Stimulated activated CD4-positive, alpha-beta T cell treated with anti-CD3 and anti-CD28 coated beads, Interleukin-12 subunit alpha, Interleukin-12 subunit beta, amount 100 ng/mL, for 48 hours (primary cell): ENCODE data around the gene PRIMPOL.
"Not testable (repeated sequence)": the region's sequence is repeated elsewhere in the genome, so short reads cannot be mapped to it uniquely, and the experiment has no call there.

Experiments used
- DNase-seq, 3 donors: peaks; one replicate each; pipeline ENCODE4 v3.0.0-alpha.2; 2020; ENCODE audit warnings: low read depth in 2 of 3, low spot score in 1 of 3

PRIMPOL gene

GRCh38 chr4:184702114-184702513, 52.6 kb downstream of the PRIMPOL start:
- no peak for DNase-seq

GRCh38 chr4:184705692-184706091, 56.2 kb downstream of the PRIMPOL start:
- no peak for DNase-seq

GRCh38 chr4:184706453-184706852, 56.9 kb downstream of the PRIMPOL start:
- no peak for DNase-seq

- no peak for DNase-seq
These were observed 62.8 kb downstream of the PRIMPOL start for GRCh38 chr4:184712322-184712721.

- no peak for DNase-seq
These were observed 64.3 kb downstream of the PRIMPOL start for GRCh38 chr4:184713887-184714286.

GRCh38 chr4:184715526-184715925, 66.0 kb downstream of the PRIMPOL start:
- DNase-seq: no peak

- DNase-seq: no peak
These were observed 69.9 kb downstream of the PRIMPOL start for GRCh38 chr4:184719407-184719806.

GRCh38 chr4:184721254-184721653, 71.7 kb downstream of the PRIMPOL start:
- DNase-seq: no peak

- DNase-seq: no peak
These were observed 73.3 kb downstream of the PRIMPOL start for GRCh38 chr4:184722798-184723197.

- no peak for DNase-seq
These were observed 77.9 kb downstream of the PRIMPOL start for GRCh38 chr4:184727430-184727829.

- DNase-seq: no peak
These were observed 79.3 kb downstream of the PRIMPOL start for GRCh38 chr4:184728858-184729257.

- no peak for DNase-seq
These were observed 80.4 kb downstream of the PRIMPOL start for GRCh38 chr4:184729946-184730345.

GRCh38 chr4:184731056-184731455, 81.5 kb downstream of the PRIMPOL start:
- DNase-seq: no peak

- no peak for DNase-seq
These were observed 82.6 kb downstream of the PRIMPOL start for GRCh38 chr4:184732126-184732525.

- peak; percentile 89 to 94 (median 93) for DNase-seq
These were observed 84.4 kb downstream of the PRIMPOL start, which contains the start of gene CENPU for GRCh38 chr4:184733654-184734524. Gene CENPU (minus strand): TSS chr4:184734096. CDS start chr4:184734062, 34 bp downstream.

- no peak for DNase-seq
These were observed 85.2 kb downstream of the PRIMPOL start for GRCh38 chr4:184734758-184735157.

GRCh38 chr4:184739575-184739974, 90.0 kb downstream of the PRIMPOL start:
- not testable (repeated sequence) for DNase-seq

GRCh38 chr4:184740980-184741391, 91.4 kb downstream of the PRIMPOL start:
- DNase-seq: no peak

- not testable (repeated sequence) for DNase-seq
These were observed 92.1 kb downstream of the PRIMPOL start for GRCh38 chr4:184741651-184742050.

- DNase-seq: no peak
These were observed 94.1 kb downstream of the PRIMPOL start for GRCh38 chr4:184743650-184744049.

- DNase-seq: no peak
These were observed 94.7 kb downstream of the PRIMPOL start for GRCh38 chr4:184744236-184744635.
